ENCODE data around the gene FOXJ1. TPM values are rescaled to one million over a fixed set of nuclear protein-coding genes. Genes with fewer than 3 reads are reported as not detected.

The FOXJ1 gene
- total and polyA plus RNA-seq, 2 of the 8 experiments (the other 6 are each of a cell fraction or from before 2014, with no cell fraction given): 4.7 to 5.4 TPM

GRCh38 chr17:76150712-76151622, 9.9 kb upstream of the FOXJ1 start:
- DNase-seq (ENCODE audit: low read depth in 1 of 2, low spot score in 2 of 2) (no peak), FAIRE-seq (no peak)
- Histone ChIP-seq H4K8ac (ENCODE audit: extremely low read depth, insufficient read depth, low read length) (no peak overlapping the region; the same call in 1 of the 2 replicates), H3K4me3 (ENCODE audit: extremely low read depth in 1 of 4, insufficient read depth in 2 of 4, low read depth in 3 of 4, low read length in 4 of 4) (no peak overlapping the region), H3K23ac (ENCODE audit: insufficient read length) (no peak overlapping the region), H3K14ac (ENCODE audit: insufficient read length) (no peak overlapping the region), H3K36me3 (ENCODE audit: control insufficient read depth in 2 of 4, insufficient read depth in 4 of 4, low read length in 3 of 4) (no peaks in the 10 kb centered on the region), H2BK5ac (ENCODE audit: low read depth, low read length) (no peak overlapping the region), H3K18ac (ENCODE audit: extremely low read depth, low read length) (no peak overlapping the region), H3K79me1 (ENCODE audit: low read depth, low read length) (no peaks in the 10 kb centered on the region), H3K27me3 (replicated peaks in 1 of 4; ENCODE audit: control insufficient read depth in 3 of 4, extremely low read depth in 1 of 4, insufficient read depth in 3 of 4, low read length in 3 of 4) (no peaks in the 10 kb centered on the region), H4K91ac (replicated peaks; ENCODE audit: insufficient read length, low read length) (no peak overlapping the region), H2BK12ac (ENCODE audit: low read depth, low read length) (no peak overlapping the region), H2BK15ac (ENCODE audit: low read length) (no peak overlapping the region), H3K4ac (replicated peaks; ENCODE audit: insufficient read length, low read depth, low read length) (no peak overlapping the region), H3K4me2 (ENCODE audit: insufficient read depth in 1 of 2, low read depth in 2 of 2, low read length in 2 of 2) (no peak overlapping the region), H4K5ac (ENCODE audit: insufficient read length, low read depth, low read length) (no peak overlapping the region), H3K79me2 (ENCODE audit: control insufficient read depth in 1 of 2, insufficient read depth in 2 of 2, low read length in 2 of 2) (no peaks in the 10 kb centered on the region), H2AFZ (ENCODE audit: low read length) (no peak overlapping the region), H3K9me3 (ENCODE audit: insufficient read depth in 2 of 2, low read depth in 1 of 2, low read length in 1 of 2) (no peaks in the 10 kb centered on the region), H2BK120ac (replicated peaks; ENCODE audit: low read depth, low read length) (no peak overlapping the region), H3K9ac (replicated peaks in 1 of 4; ENCODE audit: extremely low read depth in 1 of 4, low read depth in 3 of 4, low read length in 3 of 4) (no peak overlapping the region), H3K27ac (ENCODE audit: low read depth, low read length) (no peak overlapping the region), H3K23me2 (ENCODE audit: low read depth, low read length) (no peaks in the 10 kb centered on the region), H3K56ac (replicated peaks; ENCODE audit: insufficient read length, low read depth, low read length) (no peak overlapping the region), H2AK5ac (ENCODE audit: low read depth, low read length) (no peak overlapping the region), H4K20me1 (replicated peaks in 1 of 2; ENCODE audit: control insufficient read depth in 1 of 2, insufficient read depth in 2 of 2, low read length in 2 of 2) (no peaks in the 10 kb centered on the region), H3K4me1 (replicated peaks in 1 of 4; ENCODE audit: control insufficient read depth in 3 of 4, insufficient read depth in 4 of 4, low read length in 3 of 4) (peaks cover 0 to 11% (median 8%) of the 10 kb centered on the region in 4 experiments; a peak in 5 of 7 replicates), H2BK20ac (ENCODE audit: low read length) (no peak overlapping the region)
- WGBS, 2 experiments (ENCODE audit: extremely low coverage in 1 of 2, insufficient coverage in 1 of 2, insufficient read length in 1 of 2, insufficient replicate concordance in 2 of 2, low coverage in 1 of 2, low lambda C conversion rate in 2 of 2, missing lambda C conversion rate in 1 of 2): 90% methylated on average over 23 of the region's 23 CpGs; no CpG with 5 or more reads in 1 of the 2 experiments
- CTCF ChIA-PET (ENCODE audit: partially characterized antibody): interaction anchor here (0.6 to 24.4 kb wide), 10 partner anchors 7 to 1152 kb away, joined by 3 to 778 read pairs (median 4); partner anchors contain the start of genes EXOC7 and FOXJ1
- POLR2A ChIA-PET (ENCODE audit: partially characterized antibody): interaction anchor here (0.6 kb wide), 1 partner anchor 125 kb away, joined by 3 read pairs; no protein-coding TSS in a partner anchor
- TF ChIP-seq TEAD4 (IDR thresholded peaks at IDR 0.05; ENCODE audit: low read depth, low read length) (no peak), POU5F1 (IDR thresholded peaks at IDR 0.05; ENCODE audit: low read depth, low read length) (no peak), FOSL1 (IDR thresholded peaks at IDR 0.05; ENCODE audit: insufficient read depth, low read depth, low read length) (no peak), RNF2 (IDR thresholded peaks at IDR 0.05; ENCODE audit: borderline replicate concordance, low read depth, low read length, missing control alignments, poor library complexity, severe bottlenecking) (no peak), SUZ12 (IDR thresholded peaks at IDR 0.05; ENCODE audit: low read length) (no peak), SP2 (IDR thresholded peaks at IDR 0.05; ENCODE audit: low read length) (no peak), SP4 (IDR thresholded peaks at IDR 0.05; ENCODE audit: low read length) (no peak), CBX5 (IDR thresholded peaks at IDR 0.05; ENCODE audit: low read depth, low read length) (no peak), HDAC6 (IDR thresholded peaks at IDR 0.05; ENCODE audit: low read depth, low read length) (no peak), POLR2A (IDR thresholded peaks at IDR 0.05; ENCODE audit: control extremely low read depth in 1 of 2, low read depth in 2 of 2, low read length in 2 of 2) (no peak)

Measured in H1 (cell line).